ENCODE measurements around the gene CAPN7. TPM values are rescaled to one million over a fixed set of nuclear protein-coding genes. Genes with fewer than 3 reads are reported as not detected.

The CAPN7 gene
- total RNA-seq, 2 experiments from 2014 or later = 25.0 to 27.0 TPM

- CTCF ChIA-PET = interaction anchor here (1.1 kb wide), 1 partner anchor 25 kb away, joined by 3 read pairs; no protein-coding TSS in a partner anchor
- Mint-ChIP-seq H3K36me3 (ENCODE audit: low read depth) (peaks cover 50% of the 10 kb centered on the region), H3K4me3 (no peak overlapping the region), H3K9me3 (no peaks in the 10 kb centered on the region), H3K27ac (peak overlapping the region; percentile 86), H3K4me1 (peaks cover 81% of the 10 kb centered on the region), H3K27me3 (no peaks in the 10 kb centered on the region)
- POLR2A ChIA-PET = no interaction called here
- no peak for DNase-seq
Observed at GRCh38 chr3:15272426-15273196, 66.6 kb downstream of the CAPN7 start.

GRCh38 chr3:15273227-15273626 is 67.2 kb downstream of the CAPN7 start:
- H3K4me1 Mint-ChIP-seq = peaks cover 78% of the 10 kb centered on the region
- peaks cover 48% of the 10 kb centered on the region for H3K36me3 Mint-ChIP-seq (ENCODE audit: low read depth)
- ChIA-PET CTCF (interaction anchor here (1.1 to 1.3 kb wide), 3 partner anchors 18 to 132 kb away, joined by 3 read pairs; no protein-coding TSS in a partner anchor), POLR2A (no interaction called here)
- peak overlapping the region; percentile 75 for H3K27ac Mint-ChIP-seq
- peak overlapping the region; percentile 1 for H3K4me3 Mint-ChIP-seq
- H3K27me3 Mint-ChIP-seq = no peaks in the 10 kb centered on the region
- H3K9me3 Mint-ChIP-seq = no peaks in the 10 kb centered on the region
- no peak for DNase-seq

GRCh38 chr3:15276028-15276724 is 70.1 kb downstream of the CAPN7 start:
- Mint-ChIP-seq H3K27me3 (no peaks in the 10 kb centered on the region), H3K36me3 (ENCODE audit: low read depth) (peaks cover 28% of the 10 kb centered on the region), H3K9me3 (no peaks in the 10 kb centered on the region), H3K27ac (peak overlapping the region; percentile 42), H3K4me3 (no peak overlapping the region), H3K4me1 (peaks cover 71% of the 10 kb centered on the region)
- DNase-seq = no peak
- ChIA-PET CTCF (interaction anchor here (0.7 to 7.4 kb wide), 11 partner anchors 8 to 174 kb away, joined by 3 to 48 read pairs (median 4); no protein-coding TSS in a partner anchor), POLR2A (no interaction called here)

GRCh38 chr3:15277861-15278500 is 71.9 kb downstream of the CAPN7 start:
- Mint-ChIP-seq H3K27ac (no peak overlapping the region), H3K36me3 (ENCODE audit: low read depth) (peaks cover 23% of the 10 kb centered on the region), H3K27me3 (no peaks in the 10 kb centered on the region), H3K4me3 (no peak overlapping the region), H3K9me3 (no peaks in the 10 kb centered on the region), H3K4me1 (peaks cover 58% of the 10 kb centered on the region)
- POLR2A ChIA-PET = no interaction called here
- DNase-seq = no peak
- CTCF ChIA-PET = interaction anchor here (0.9 to 7.4 kb wide), 4 partner anchors 9 to 237 kb away, joined by 3 to 48 read pairs (median 8); no protein-coding TSS in a partner anchor

- Mint-ChIP-seq H3K27ac (no peak overlapping the region), H3K9me3 (no peaks in the 10 kb centered on the region), H3K4me3 (no peak overlapping the region), H3K4me1 (peaks cover 54% of the 10 kb centered on the region), H3K36me3 (ENCODE audit: low read depth) (peaks cover 14% of the 10 kb centered on the region), H3K27me3 (no peaks in the 10 kb centered on the region)
- ChIA-PET CTCF (interaction anchor here (0.9 to 7.4 kb wide), 3 partner anchors 11 to 235 kb away, joined by 3 to 48 read pairs (median 5); partner anchors contain the start of gene SH3BP5), POLR2A (no interaction called here)
- DNase-seq = no peak
Observed at GRCh38 chr3:15279205-15279604, 73.2 kb downstream of the CAPN7 start.

- DNase-seq = no peak
- CTCF ChIA-PET = interaction anchor here (0.5 to 7.4 kb wide), 10 partner anchors 10 to 609 kb away, joined by 3 to 48 read pairs (median 3); partner anchors contain the start of gene SH3BP5
- Mint-ChIP-seq H3K27ac (no peak overlapping the region), H3K9me3 (no peaks in the 10 kb centered on the region), H3K4me3 (no peak overlapping the region), H3K36me3 (ENCODE audit: low read depth) (peaks cover 9% of the 10 kb centered on the region), H3K27me3 (no peaks in the 10 kb centered on the region), H3K4me1 (peaks cover 52% of the 10 kb centered on the region)
- POLR2A ChIA-PET = no interaction called here
Observed at GRCh38 chr3:15279671-15280402, 73.8 kb downstream of the CAPN7 start.

GRCh38 chr3:15280853-15281532 is 74.9 kb downstream of the CAPN7 start:
- no peaks in the 10 kb centered on the region for H3K27me3 Mint-ChIP-seq
- ChIA-PET CTCF (interaction anchor here (0.5 to 7.4 kb wide), 10 partner anchors 9 to 608 kb away, joined by 3 to 48 read pairs (median 3); no protein-coding TSS in a partner anchor), POLR2A (no interaction called here)
- peaks cover 2% of the 10 kb centered on the region for H3K9me3 Mint-ChIP-seq
- H3K4me1 Mint-ChIP-seq = peaks cover 40% of the 10 kb centered on the region
- peak overlapping the region; percentile 44 for H3K27ac Mint-ChIP-seq
- peaks cover 7% of the 10 kb centered on the region for H3K36me3 Mint-ChIP-seq (ENCODE audit: low read depth)
- H3K4me3 Mint-ChIP-seq = no peak overlapping the region
- DNase-seq = no peak

GRCh38 chr3:15281817-15282216 is 75.8 kb downstream of the CAPN7 start:
- ChIA-PET CTCF (interaction anchor here (2.2 to 7.4 kb wide), 2 partner anchors 9 to 13 kb away, joined by 9 to 48 read pairs; no protein-coding TSS in a partner anchor), POLR2A (no interaction called here)
- Mint-ChIP-seq H3K9me3 (peaks cover 2% of the 10 kb centered on the region), H3K27ac (no peak overlapping the region), H3K27me3 (no peaks in the 10 kb centered on the region), H3K4me3 (no peak overlapping the region), H3K36me3 (ENCODE audit: low read depth) (peaks cover 11% of the 10 kb centered on the region), H3K4me1 (peaks cover 34% of the 10 kb centered on the region)
- no peak for DNase-seq

GRCh38 chr3:15283702-15284101 is 77.7 kb downstream of the CAPN7 start:
- no peaks in the 10 kb centered on the region for H3K27me3 Mint-ChIP-seq
- H3K36me3 Mint-ChIP-seq (ENCODE audit: low read depth) = peaks cover 21% of the 10 kb centered on the region
- peaks cover 41% of the 10 kb centered on the region for H3K4me1 Mint-ChIP-seq
- ChIA-PET CTCF (interaction anchor here (1.9 kb wide), 1 partner anchor 16 kb away, joined by 11 read pairs; no protein-coding TSS in a partner anchor), POLR2A (no interaction called here)
- peaks cover 2% of the 10 kb centered on the region for H3K9me3 Mint-ChIP-seq
- H3K4me3 Mint-ChIP-seq = no peak overlapping the region
- no peak for DNase-seq
- H3K27ac Mint-ChIP-seq = no peak overlapping the region

- Mint-ChIP-seq H3K27ac (peak overlapping the region; percentile 51), H3K4me3 (no peak overlapping the region), H3K9me3 (peaks cover 6% of the 10 kb centered on the region), H3K36me3 (ENCODE audit: low read depth) (peaks cover 27% of the 10 kb centered on the region), H3K27me3 (no peaks in the 10 kb centered on the region), H3K4me1 (peaks cover 44% of the 10 kb centered on the region)
- ChIA-PET CTCF (interaction anchor here (1.5 to 1.9 kb wide), 2 partner anchors 16 to 48 kb away, joined by 4 to 11 read pairs; partner anchors contain the start of gene SH3BP5), POLR2A (no interaction called here)
- no peak for DNase-seq
Observed at GRCh38 chr3:15284121-15284889, 78.3 kb downstream of the CAPN7 start.

GRCh38 chr3:15286022-15286421 is 80.0 kb downstream of the CAPN7 start:
- H3K4me3 Mint-ChIP-seq = no peak overlapping the region
- DNase-seq = no peak
- peaks cover 45% of the 10 kb centered on the region for H3K4me1 Mint-ChIP-seq
- ChIA-PET CTCF (interaction anchor here (1.2 to 1.5 kb wide), 2 partner anchors 10 to 46 kb away, joined by 3 to 4 read pairs; partner anchors contain the start of gene SH3BP5), POLR2A (no interaction called here)
- H3K27me3 Mint-ChIP-seq = no peaks in the 10 kb centered on the region
- peaks cover 38% of the 10 kb centered on the region for H3K36me3 Mint-ChIP-seq (ENCODE audit: low read depth)
- no peak overlapping the region for H3K27ac Mint-ChIP-seq
- H3K9me3 Mint-ChIP-seq = peaks cover 6% of the 10 kb centered on the region

All from activated CD4-positive, alpha-beta T cell treated with anti-CD3 and anti-CD28 coated beads, Interleukin-2, amount 10 ng/mL, durations not matched to agents 7 days and 5 days (primary cell).